Lung microvascular endothelial cell (primary cell): Measurements from ENCODE around the gene CORO2B. TPM values are rescaled to one million over a fixed set of nuclear protein-coding genes. Genes with fewer than 3 reads are reported as not detected.

ENCODE experiments used
- DNase-seq, 2 donors: peaks; one replicate each; pipeline versions ENCODE4 v3.0.0 to v3.0.0-alpha.2; 2010; ENCODE audit warnings: low read depth in 2 of 2
- total RNA-seq: library from RNA; depleted of rRNA; stranded (reverse); fragments of >200 nt; gene quantifications from 2 replicates; pipeline ENCODE4 v1.2.1, GENCODE V29; 2014

Gene CORO2B
- 0.20 and 1.3 TPM in 2 replicates for total RNA-seq

GRCh38 chr15:68578980-68579935 is at the start of gene CORO2B:
Gene CORO2B, plus strand, starts transcription at chr15:68578993. Its CDS starts 270 bp downstream, at chr15:68579263.
- DNase-seq = peak; percentile 15 to 20

GRCh38 chr15:68531387-68532179 is 47.2 kb upstream of the CORO2B start:
- DNase-seq = no peak

GRCh38 chr15:68536331-68537095 is 42.3 kb upstream of the CORO2B start:
- DNase-seq = peak in 1 of 2 donors; percentile 36

GRCh38 chr15:68537097-68537496 is 41.7 kb upstream of the CORO2B start:
- no peak for DNase-seq

- DNase-seq = no peak
Observed at GRCh38 chr15:68537506-68537905, 41.3 kb upstream of the CORO2B start.

GRCh38 chr15:68538311-68538710 is 40.5 kb upstream of the CORO2B start:
- DNase-seq = no peak

- DNase-seq = no peak
Observed at GRCh38 chr15:68541743-68542142, 37.0 kb upstream of the CORO2B start.

- no peak for DNase-seq
Observed at GRCh38 chr15:68542348-68542747, 36.4 kb upstream of the CORO2B start.

GRCh38 chr15:68542771-68543164 is 36.0 kb upstream of the CORO2B start:
- no peak for DNase-seq

GRCh38 chr15:68543165-68544008 is 35.4 kb upstream of the CORO2B start:
- DNase-seq = peak; percentile 90 to 95

- no peak for DNase-seq
Observed at GRCh38 chr15:68546318-68546717, 32.5 kb upstream of the CORO2B start.

- DNase-seq = no peak
Observed at GRCh38 chr15:68548364-68548763, 30.4 kb upstream of the CORO2B start.

- DNase-seq = no peak
Observed at GRCh38 chr15:68550004-68550403, 28.8 kb upstream of the CORO2B start.

GRCh38 chr15:68550498-68551295 is 28.1 kb upstream of the CORO2B start:
- peak; percentile 56 to 68 for DNase-seq

- DNase-seq = no peak
Observed at GRCh38 chr15:68551296-68551635, 27.5 kb upstream of the CORO2B start.

- DNase-seq = peak in 1 of 2 donors; percentile 12
Observed at GRCh38 chr15:68552344-68552743, 26.4 kb upstream of the CORO2B start.

- DNase-seq = peak; percentile 64 to 73
Observed at GRCh38 chr15:68552773-68553172, 26.0 kb upstream of the CORO2B start.

- DNase-seq = no peak
Observed at GRCh38 chr15:68553314-68553993, 25.3 kb upstream of the CORO2B start.

- DNase-seq = peak; percentile 60 to 79
Observed at GRCh38 chr15:68553994-68554720, 24.6 kb upstream of the CORO2B start.
